Measurements from ENCODE around the gene ZNF296.

ZNF296 gene

GRCh38 chr19:45057444-45057843 lies 18.8 kb downstream of the ZNF296 start:
- DNase-seq, result no peak

GRCh38 chr19:45056831-45057230 lies 19.4 kb downstream of the ZNF296 start:
- DNase-seq, result no peak

- DNase-seq, result no peak
Observed at GRCh38 chr19:45051929-45052579, 24.2 kb downstream of the ZNF296 start.

GRCh38 chr19:45050036-45050435 lies 26.2 kb downstream of the ZNF296 start:
- DNase-seq, result no peak

GRCh38 chr19:45049073-45049736 lies 27.1 kb downstream of the ZNF296 start:
- DNase-seq, result no peak

- DNase-seq, result no peak
Observed at GRCh38 chr19:45047188-45047797, 29.0 kb downstream of the ZNF296 start.

GRCh38 chr19:45046355-45046754 lies 29.9 kb downstream of the ZNF296 start:
- DNase-seq, result no peak

- DNase-seq, result no peak
Observed at GRCh38 chr19:45045671-45046353, 30.5 kb downstream of the ZNF296 start.

- no peak for DNase-seq
Observed at GRCh38 chr19:45041125-45041524, 35.2 kb downstream of the ZNF296 start.

GRCh38 chr19:45040059-45040771 lies 36.1 kb downstream of the ZNF296 start:
- no peak for DNase-seq

- peak; percentile 78 to 88 (median 86) for DNase-seq
Observed at GRCh38 chr19:45038931-45039893, 37.1 kb downstream of the ZNF296 start, which contains the start of gene CLASRP. Gene CLASRP, plus strand, starts transcription at chr19:45039045. Its CDS starts 1,168 bp downstream, at chr19:45040213.

GRCh38 chr19:45037393-45038169 lies 38.7 kb downstream of the ZNF296 start:
- no peak for DNase-seq

- DNase-seq, result no peak
Observed at GRCh38 chr19:45035755-45036154, 40.5 kb downstream of the ZNF296 start.

GRCh38 chr19:45032421-45032820 lies 43.9 kb downstream of the ZNF296 start:
- no peak for DNase-seq

- no peak for DNase-seq
Observed at GRCh38 chr19:45030825-45031224, 45.5 kb downstream of the ZNF296 start.

- no peak for DNase-seq
Observed at GRCh38 chr19:45027371-45027770, 48.9 kb downstream of the ZNF296 start.

- no peak for DNase-seq
Observed at GRCh38 chr19:45025264-45025663, 51.0 kb downstream of the ZNF296 start.

- DNase-seq, result no peak
Observed at GRCh38 chr19:45023048-45023447, 53.2 kb downstream of the ZNF296 start.

GRCh38 chr19:45021971-45022370 lies 54.3 kb downstream of the ZNF296 start:
- no peak for DNase-seq
